IPS-18a (cell line): ENCODE measurements around the gene DNAJC3.

Experiments
- H3K27ac ChIP-seq: one replicate; pipeline ENCODE4 v1.5.1; 2013; ENCODE audit warnings: low read length
- H3K27me3 ChIP-seq: one replicate; pipeline ENCODE4 v1.6.1; 2013; ENCODE audit warnings: mild to moderate bottlenecking, low read length; ENCODE audit not compliant: control insufficient read depth, insufficient read depth
- H3K36me3 ChIP-seq: one replicate; pipeline ENCODE4 v1.6.1; 2013; ENCODE audit warnings: low read depth, low read length; ENCODE audit not compliant: control insufficient read depth
- H3K4me1 ChIP-seq: one replicate; pipeline ENCODE4 v1.6.1; 2013; ENCODE audit warnings: low read depth, low read length; ENCODE audit not compliant: control insufficient read depth
- H3K4me3 ChIP-seq: one replicate; pipeline ENCODE4 v1.5.1; 2013; ENCODE audit warnings: low read length
- H3K9ac ChIP-seq: one replicate; pipeline ENCODE4 v1.6.1; 2013; ENCODE audit warnings: mild to moderate bottlenecking, low read length, moderate library complexity
- H3K9me3 ChIP-seq: one replicate; pipeline ENCODE4 v1.6.1; 2013; ENCODE audit warnings: low read depth, low read length; ENCODE audit not compliant: control insufficient read depth

DNAJC3 gene

GRCh38 chr13:95805921-95806320 is 129.0 kb downstream of the DNAJC3 start:
- Histone ChIP-seq H3K27me3 (no peaks in the 10 kb centered on the region), H3K9ac (no peak overlapping the region), H3K9me3 (peaks cover 4% of the 10 kb centered on the region), H3K4me1 (no peaks in the 10 kb centered on the region), H3K36me3 (no peaks in the 10 kb centered on the region), H3K27ac (no peak overlapping the region), H3K4me3 (no peak overlapping the region)

DNA sequence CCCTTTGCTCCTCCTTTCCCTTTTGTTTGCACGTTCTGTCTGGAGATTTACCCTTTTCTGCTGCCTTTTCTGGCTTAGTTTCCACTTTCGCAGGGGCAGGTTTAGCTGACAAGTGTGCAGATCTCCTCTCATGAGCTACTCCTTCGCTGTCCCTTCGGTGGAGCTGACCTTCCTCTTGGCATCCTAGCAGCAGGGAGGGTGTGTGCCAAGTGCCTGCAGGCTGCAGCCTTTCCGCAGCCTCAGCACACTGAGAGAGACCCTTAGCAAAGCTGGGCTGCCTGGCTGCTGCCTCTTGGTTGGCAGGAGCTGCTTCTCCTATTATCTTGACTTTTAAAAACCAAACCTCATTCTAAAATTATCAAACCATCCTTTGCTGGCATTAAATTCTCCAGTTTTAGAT is 132.5 kb downstream of the DNAJC3 start:
- Histone ChIP-seq H3K9me3 (peaks cover 4% of the 10 kb centered on the region), H3K9ac (no peak overlapping the region), H3K36me3 (no peaks in the 10 kb centered on the region), H3K4me1 (no peaks in the 10 kb centered on the region), H3K4me3 (no peak overlapping the region), H3K27ac (no peak overlapping the region), H3K27me3 (no peaks in the 10 kb centered on the region)

GRCh38 chr13:95813139-95813538 is 136.2 kb downstream of the DNAJC3 start:
- no peaks in the 10 kb centered on the region for H3K9me3 ChIP-seq
- H3K9ac ChIP-seq: no peak overlapping the region
- no peaks in the 10 kb centered on the region for H3K27me3 ChIP-seq
- H3K4me1 ChIP-seq: no peaks in the 10 kb centered on the region
- H3K27ac ChIP-seq: no peak overlapping the region
- no peaks in the 10 kb centered on the region for H3K36me3 ChIP-seq
- H3K4me3 ChIP-seq: no peak overlapping the region

DNA sequence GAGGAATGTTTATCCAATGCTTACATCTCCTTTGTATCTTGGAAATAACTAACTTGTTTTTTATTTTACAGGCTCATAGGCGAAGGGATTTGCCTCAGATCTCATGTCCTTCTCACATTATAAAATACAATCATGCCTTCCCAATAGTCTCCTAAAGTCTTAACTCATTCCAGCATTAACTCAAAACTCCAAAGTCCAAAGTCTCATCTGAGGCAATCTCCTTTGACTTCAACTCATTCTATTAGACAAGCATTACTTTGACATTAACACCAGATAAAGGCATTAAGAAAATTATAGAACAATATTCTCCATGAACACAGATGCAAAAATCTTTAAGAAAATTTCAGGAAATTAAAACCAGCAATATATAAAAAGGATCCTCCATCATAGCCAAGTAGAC is 137.6 kb downstream of the DNAJC3 start:
- no peak overlapping the region for H3K9ac ChIP-seq

DNA sequence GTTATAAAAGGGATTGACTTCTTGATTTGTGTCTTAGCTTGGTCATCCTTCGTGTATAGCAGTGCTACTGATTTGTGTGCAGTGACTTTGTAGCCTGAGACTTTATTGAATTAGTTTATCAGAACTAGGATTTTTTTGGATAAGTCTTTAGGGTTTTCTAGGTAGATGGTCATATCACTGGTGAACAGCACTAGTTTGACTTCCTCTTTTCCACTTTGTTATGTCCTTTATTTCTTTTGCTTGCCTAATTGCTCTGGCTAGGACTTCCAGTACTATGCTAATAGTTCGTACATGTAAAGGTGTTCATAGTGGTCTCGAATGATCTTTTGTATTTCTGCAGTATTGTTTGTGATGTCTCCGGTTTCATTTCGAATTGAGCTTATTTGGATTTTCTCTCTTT is 145.4 kb downstream of the DNAJC3 start:
- Histone ChIP-seq H3K27me3 (no peaks in the 10 kb centered on the region), H3K9ac (no peak overlapping the region), H3K4me3 (no peak overlapping the region), H3K4me1 (no peaks in the 10 kb centered on the region), H3K36me3 (no peaks in the 10 kb centered on the region), H3K27ac (no peak overlapping the region), H3K9me3 (peaks cover 5% of the 10 kb centered on the region)

More for the DNA sequence above, 137.6 kb downstream of the DNAJC3 start:
- Histone ChIP-seq H3K27me3 (no peaks in the 10 kb centered on the region), H3K4me1 (no peaks in the 10 kb centered on the region), H3K4me3 (no peak overlapping the region), H3K36me3 (no peaks in the 10 kb centered on the region), H3K9me3 (no peaks in the 10 kb centered on the region), H3K27ac (no peak overlapping the region)

- Histone ChIP-seq H3K9ac (no peak overlapping the region), H3K4me1 (no peaks in the 10 kb centered on the region), H3K4me3 (no peak overlapping the region), H3K36me3 (no peaks in the 10 kb centered on the region), H3K27ac (no peak overlapping the region), H3K27me3 (no peaks in the 10 kb centered on the region), H3K9me3 (no peaks in the 10 kb centered on the region)
Measured at GRCh38 chr13:95833126-95833525, 156.2 kb downstream of the DNAJC3 start.

GRCh38 chr13:95833719-95834118 is 156.8 kb downstream of the DNAJC3 start:
- no peak overlapping the region for H3K9ac ChIP-seq
- no peak overlapping the region for H3K4me3 ChIP-seq
- H3K9me3 ChIP-seq: no peaks in the 10 kb centered on the region
- H3K4me1 ChIP-seq: no peaks in the 10 kb centered on the region
- no peaks in the 10 kb centered on the region for H3K36me3 ChIP-seq
- H3K27ac ChIP-seq: no peak overlapping the region
- no peaks in the 10 kb centered on the region for H3K27me3 ChIP-seq

GRCh38 chr13:95834134-95834765 is 157.3 kb downstream of the DNAJC3 start:
- H3K27ac ChIP-seq: no peak overlapping the region
- H3K36me3 ChIP-seq: no peaks in the 10 kb centered on the region
- no peak overlapping the region for H3K9ac ChIP-seq
- no peak overlapping the region for H3K4me3 ChIP-seq
- no peaks in the 10 kb centered on the region for H3K27me3 ChIP-seq
- H3K4me1 ChIP-seq: no peaks in the 10 kb centered on the region
- no peaks in the 10 kb centered on the region for H3K9me3 ChIP-seq

DNA sequence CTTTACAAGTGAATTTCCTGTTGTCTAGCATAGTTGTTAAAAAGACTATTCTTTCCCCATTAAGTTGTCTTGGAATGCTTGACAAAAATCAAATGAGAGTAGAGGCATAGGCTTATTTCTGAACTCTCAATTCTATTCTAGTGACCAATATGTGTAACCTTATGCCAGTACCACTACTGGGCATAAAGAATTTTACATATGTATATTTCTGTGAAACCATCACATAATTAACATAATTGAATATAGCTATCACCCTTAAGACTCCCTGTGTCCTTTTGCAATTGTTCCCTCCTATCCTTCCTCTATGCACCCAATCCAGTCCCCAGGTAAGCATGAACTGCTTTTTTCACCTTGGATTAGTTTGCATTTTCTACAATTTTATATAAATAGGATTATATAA is 165.0 kb downstream of the DNAJC3 start:
- H3K27me3 ChIP-seq: no peaks in the 10 kb centered on the region
- H3K4me3 ChIP-seq: no peak overlapping the region
- no peaks in the 10 kb centered on the region for H3K4me1 ChIP-seq
- H3K9ac ChIP-seq: no peak overlapping the region
- H3K9me3 ChIP-seq: no peaks in the 10 kb centered on the region
- no peaks in the 10 kb centered on the region for H3K36me3 ChIP-seq
- H3K27ac ChIP-seq: no peak overlapping the region

DNA sequence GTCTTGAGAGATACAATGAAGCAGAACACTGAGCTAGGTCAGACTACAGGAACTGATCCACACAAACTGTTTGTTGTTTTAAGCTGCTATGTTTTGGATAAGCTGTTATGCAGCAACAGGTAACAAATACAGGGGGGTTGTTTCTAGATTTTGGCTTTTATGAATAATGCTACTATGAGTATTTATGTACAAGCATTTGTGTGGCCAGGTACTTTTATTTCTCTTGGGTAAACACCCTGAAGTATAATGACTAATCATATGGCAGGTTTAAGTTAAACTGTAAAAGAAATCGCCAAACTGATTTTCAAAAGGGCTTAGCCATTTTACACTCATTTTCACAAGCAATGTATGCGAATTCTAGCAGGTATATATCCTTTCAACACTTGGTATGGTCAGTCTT is 166.0 kb downstream of the DNAJC3 start:
- H3K27ac ChIP-seq: no peak overlapping the region
- H3K4me1 ChIP-seq: no peaks in the 10 kb centered on the region
- H3K9me3 ChIP-seq: no peaks in the 10 kb centered on the region
- no peak overlapping the region for H3K4me3 ChIP-seq
- no peak overlapping the region for H3K9ac ChIP-seq
- H3K36me3 ChIP-seq: peaks cover 3% of the 10 kb centered on the region
- no peaks in the 10 kb centered on the region for H3K27me3 ChIP-seq
